Activated CD4-positive, alpha-beta T cell treated with anti-CD3 and anti-CD28 coated beads for 48 hours (primary cell): Measurements from ENCODE around the gene SPSB3.

Source experiments
- DNase-seq: peaks from one replicate; pipeline ENCODE4 v3.0.0-alpha.2; 2020

The SPSB3 gene

GRCh38 chr16:1773703-1774447, 8.5 kb downstream of the SPSB3 start:
- peak; percentile 34 for DNase-seq

DNA sequence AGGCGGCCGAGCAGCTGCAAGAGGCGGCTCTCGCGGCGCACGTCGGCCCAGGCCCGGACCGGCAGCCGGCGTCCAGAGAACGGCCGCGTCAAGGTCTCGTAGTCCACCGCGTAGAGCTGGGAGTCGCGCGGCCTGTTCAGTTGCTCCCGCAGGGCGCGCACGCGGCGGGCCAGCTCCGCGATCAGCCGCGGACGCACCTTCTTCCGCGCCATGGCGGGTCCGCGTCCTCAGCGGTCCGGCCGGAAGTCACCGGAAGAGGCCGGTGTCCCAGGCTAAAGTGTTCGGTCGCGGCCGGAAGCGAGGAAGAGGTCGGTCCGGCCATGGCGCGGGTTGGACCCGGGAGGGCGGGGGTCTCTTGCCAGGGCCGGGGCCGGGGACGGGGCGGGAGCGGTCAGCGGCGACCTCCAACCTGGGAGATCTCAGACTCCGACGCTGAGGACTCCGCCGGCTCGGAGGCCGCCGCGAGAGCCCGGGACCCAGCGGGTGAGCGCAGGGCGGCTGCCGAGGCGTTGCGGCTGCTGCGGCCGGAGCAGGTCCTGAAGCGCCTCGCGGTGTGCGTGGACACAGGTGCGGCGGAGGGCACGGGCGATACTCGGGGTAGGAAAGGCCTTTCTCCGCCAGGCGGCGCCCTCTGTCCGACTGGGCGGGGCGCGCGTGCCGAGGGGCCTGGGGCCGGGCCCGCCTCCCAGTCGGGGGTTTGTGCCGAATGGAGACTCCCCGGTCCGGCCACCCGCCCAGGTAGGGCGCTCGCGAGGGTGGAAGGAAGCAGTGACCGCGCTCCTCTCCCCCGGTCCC, 9.3 kb downstream of the SPSB3 start, which contains the start of gene MRPS34:
TSS of gene MRPS34 (minus strand) at position 227 of the 795 bp plus-strand sequence. CDS start at position 212, 15 bp downstream.
- DNase-seq = peak; percentile 87

DNA sequence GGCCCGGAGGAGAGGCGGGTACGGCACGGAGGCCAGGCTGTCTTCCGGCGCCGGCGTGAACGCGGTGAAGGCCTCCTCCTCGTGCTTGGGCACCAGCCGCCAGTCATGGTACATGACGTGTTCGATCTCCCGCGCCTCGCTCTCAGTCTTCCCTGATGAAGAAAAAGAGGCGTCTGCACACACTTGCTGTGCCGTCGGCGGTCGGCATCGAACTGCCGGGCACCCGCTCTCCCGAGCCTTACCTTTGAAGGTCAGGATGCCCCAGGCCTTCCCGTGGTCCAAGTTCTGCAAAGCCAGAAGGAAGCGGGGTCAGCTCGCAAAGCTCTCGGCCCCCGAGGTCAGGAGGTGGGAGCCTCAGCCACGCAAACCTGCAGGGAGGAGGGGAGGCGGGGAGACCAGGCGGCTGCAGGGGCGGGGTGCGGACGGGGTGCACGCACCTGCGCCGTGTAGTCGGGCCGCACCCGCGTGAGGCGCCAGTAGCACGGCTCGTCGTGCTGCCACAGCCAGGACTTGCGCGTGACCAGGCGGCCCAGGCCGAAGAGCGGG, 9.9 kb downstream of the SPSB3 start, which contains the start of gene EME2:
TSS of gene EME2 (plus strand) at position 449 of the 546 bp plus-strand sequence. CDS start 418 bp downstream, outside the sequence.
- peak; percentile 81 for DNase-seq

DNA sequence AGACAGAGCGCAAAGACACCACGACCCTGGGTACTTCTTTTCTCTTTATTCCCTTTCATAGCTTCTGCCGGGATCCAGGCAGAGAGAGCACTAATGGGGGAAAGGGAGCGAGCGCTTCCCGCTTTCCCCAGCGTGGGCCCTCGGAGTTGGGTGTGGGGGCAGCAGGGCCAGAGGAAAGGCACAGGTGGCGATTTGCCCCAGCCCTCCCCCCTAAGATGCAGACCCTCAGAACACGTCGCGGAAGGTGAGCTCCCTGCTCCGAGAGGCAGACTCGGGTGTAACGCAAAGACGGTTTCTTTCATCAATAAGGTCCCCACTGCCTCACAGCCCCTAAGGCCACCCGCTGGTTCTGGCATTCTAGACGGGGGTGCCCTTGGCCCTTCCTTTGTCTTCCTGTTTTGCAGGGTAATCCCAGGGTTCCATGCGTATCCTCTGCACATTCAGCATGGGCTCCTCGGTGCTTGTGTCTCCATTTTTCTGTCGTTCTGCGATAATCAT, 10.5 kb downstream of the SPSB3 start:
- no peak for DNase-seq

- peak; percentile 87 for DNase-seq
Measured at GRCh38 chr16:1771188-1771863, 11.0 kb downstream of the SPSB3 start, which contains the start of gene NME3. TSS of gene NME3 (minus strand) at chr16:1771543. CDS start at chr16:1771534, 9 bp downstream.

- peak; percentile 65 for DNase-seq
Measured at GRCh38 chr16:1770328-1771187, 11.8 kb downstream of the SPSB3 start.

GRCh38 chr16:1769402-1770300, 12.7 kb downstream of the SPSB3 start:
- no peak for DNase-seq

DNA sequence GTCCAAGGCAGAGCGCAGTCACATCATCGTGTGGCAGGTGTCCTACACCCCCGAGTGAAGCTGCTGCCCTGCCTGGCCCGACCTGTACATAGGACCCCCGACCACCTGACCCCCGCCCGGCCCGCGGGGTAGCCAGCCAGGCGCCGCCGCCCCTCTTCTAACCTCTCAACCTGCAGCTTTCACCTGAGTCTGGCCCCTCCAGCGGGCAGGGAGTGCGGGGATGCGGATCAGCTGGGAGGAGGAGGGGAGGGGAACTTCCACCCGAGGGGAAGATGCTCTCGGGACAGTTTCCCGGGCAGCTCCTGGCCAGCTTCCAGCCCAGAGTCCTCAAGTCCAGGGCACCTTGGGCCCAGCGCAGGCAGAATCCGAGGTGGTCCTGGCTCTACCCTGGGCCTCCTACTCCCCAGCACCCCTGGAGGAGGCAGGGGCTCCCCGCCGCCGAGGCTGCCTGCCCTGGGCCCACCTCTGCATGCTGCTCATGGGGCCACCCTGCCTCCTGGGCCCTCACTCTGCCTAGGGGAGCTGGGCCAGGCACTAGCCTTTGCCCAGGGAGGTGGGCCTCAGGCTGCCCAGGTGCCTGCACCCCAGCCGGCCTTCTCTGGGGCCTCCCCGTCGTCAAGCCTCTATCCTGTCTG, 13.5 kb downstream of the SPSB3 start:
- no peak for DNase-seq

- DNase-seq = no peak
Measured at GRCh38 chr16:1768061-1768766, 14.2 kb downstream of the SPSB3 start.

- no peak for DNase-seq
Measured at GRCh38 chr16:1767116-1767994, 15.0 kb downstream of the SPSB3 start.

- DNase-seq = no peak
Measured at GRCh38 chr16:1766701-1767100, 15.7 kb downstream of the SPSB3 start.

GRCh38 chr16:1766231-1766630, 16.1 kb downstream of the SPSB3 start:
- no peak for DNase-seq

GRCh38 chr16:1765826-1766225, 16.5 kb downstream of the SPSB3 start:
- no peak for DNase-seq

- no peak for DNase-seq
Measured at GRCh38 chr16:1764971-1765370, 17.4 kb downstream of the SPSB3 start.

DNA sequence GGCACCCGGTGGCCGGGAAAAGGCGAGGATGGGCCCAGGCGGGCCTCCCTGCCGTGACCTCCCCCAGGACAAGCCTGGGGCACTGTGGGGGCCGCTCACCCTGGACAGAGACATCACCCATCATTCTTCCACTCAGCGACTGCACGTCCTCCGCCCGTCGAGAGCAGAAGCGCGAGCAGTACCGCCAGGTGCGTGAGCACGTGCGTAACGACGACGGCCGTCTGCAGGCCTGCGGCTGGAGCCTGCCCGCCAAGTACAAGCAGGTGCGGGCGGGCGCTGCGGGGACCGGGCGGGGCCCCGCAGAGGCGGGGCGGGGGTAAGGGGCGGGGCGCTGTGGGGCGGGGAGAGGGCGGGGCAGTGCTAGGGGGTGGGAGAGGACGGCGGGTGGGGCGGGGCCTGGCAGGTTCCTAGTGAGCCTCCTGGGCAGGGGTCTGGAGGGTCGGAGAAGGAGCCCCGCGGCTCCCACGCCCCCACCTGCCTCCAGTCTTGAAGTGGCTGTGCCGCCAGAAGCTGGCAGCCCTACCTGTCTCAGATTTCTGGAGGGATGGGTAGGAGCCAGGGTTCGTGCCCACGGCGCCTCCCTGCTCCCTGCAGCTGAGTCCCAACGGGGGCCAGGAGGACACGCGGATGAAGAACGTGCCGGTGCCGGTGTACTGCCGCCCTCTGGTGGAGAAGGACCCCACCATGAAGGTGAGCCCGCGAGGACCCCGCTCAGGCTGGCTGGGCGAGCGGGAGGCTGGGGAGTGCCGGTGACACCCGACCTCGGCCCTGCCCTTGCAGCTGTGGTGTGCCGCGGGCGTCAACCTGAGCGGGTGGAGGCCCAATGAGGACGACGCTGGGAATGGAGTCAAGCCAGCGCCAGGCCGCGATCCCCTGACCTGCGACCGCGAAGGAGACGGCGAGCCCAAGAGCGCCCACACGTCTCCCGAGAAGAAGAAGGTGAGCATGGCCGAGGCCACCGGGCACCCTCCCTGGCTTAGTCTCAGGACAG, 18.6 kb downstream of the SPSB3 start:
- no peak for DNase-seq

DNA sequence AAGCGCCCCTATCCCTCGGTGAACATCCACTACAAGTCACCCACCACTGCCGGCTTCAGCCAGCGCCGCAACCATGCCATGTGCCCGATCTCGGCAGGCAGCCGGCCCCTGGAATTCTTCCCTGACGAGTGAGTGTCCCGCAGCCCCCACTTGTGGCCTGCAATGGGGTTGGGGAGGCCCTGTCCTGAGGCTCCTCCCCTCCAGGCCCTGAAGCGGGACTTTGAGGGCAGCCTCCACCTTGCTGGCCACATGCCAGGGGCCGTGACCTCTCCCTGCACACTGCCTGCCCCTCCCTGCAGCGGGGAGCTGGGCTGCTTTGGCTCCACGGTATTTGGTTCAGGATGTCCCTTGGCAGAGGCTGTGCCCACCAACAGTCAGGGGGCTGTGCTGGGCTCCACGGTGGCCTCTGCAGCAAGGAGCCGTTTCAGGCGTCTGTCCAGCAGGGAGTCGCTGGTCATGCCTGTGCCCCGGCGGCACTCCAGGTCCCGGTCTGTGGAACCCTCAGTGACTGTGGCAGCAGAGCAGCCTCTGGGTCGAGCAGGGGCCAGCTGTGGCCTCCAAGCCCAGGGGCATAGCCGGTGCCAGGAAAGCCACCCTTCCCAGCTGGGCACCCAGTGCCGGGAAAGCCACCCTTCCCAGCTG, 19.4 kb downstream of the SPSB3 start:
- no peak for DNase-seq
